ENCODE results near the gene PLXDC1.

Gene PLXDC1

GRCh38 chr17:39115135-39115534 is 36.3 kb downstream of the PLXDC1 start:
- Histone ChIP-seq H3K27me3 (ENCODE audit: control insufficient read depth in 2 of 2, insufficient read depth in 2 of 2, low read length in 2 of 2) (peaks cover 0 to 5% of the 10 kb centered on the region in 2 donors), H3K36me3 (ENCODE audit: control insufficient read depth in 2 of 2, insufficient read depth in 2 of 2, low read length in 2 of 2) (no peaks in the 10 kb centered on the region), H3K9me3 (ENCODE audit: control insufficient read depth in 2 of 2, low read length in 2 of 2) (no peaks in the 10 kb centered on the region), H3K9ac (ENCODE audit: low read depth in 1 of 2, low read length in 2 of 2) (no peak overlapping the region), H3K27ac (ENCODE audit: low read depth in 2 of 2, low read length in 2 of 2) (no peak overlapping the region), H3K4me1 (ENCODE audit: control insufficient read depth in 2 of 2, insufficient read depth in 2 of 2, low read length in 2 of 2) (no peaks in the 10 kb centered on the region), H3K4me3 (ENCODE audit: low read length in 2 of 2) (no peak overlapping the region)

- Histone ChIP-seq H3K4me3 (ENCODE audit: low read length in 2 of 2) (no peak overlapping the region), H3K27ac (ENCODE audit: low read depth in 2 of 2, low read length in 2 of 2) (no peak overlapping the region), H3K27me3 (ENCODE audit: control insufficient read depth in 2 of 2, insufficient read depth in 2 of 2, low read length in 2 of 2) (peaks cover 0 to 5% of the 10 kb centered on the region in 2 donors), H3K36me3 (ENCODE audit: control insufficient read depth in 2 of 2, insufficient read depth in 2 of 2, low read length in 2 of 2) (no peaks in the 10 kb centered on the region), H3K9ac (ENCODE audit: low read depth in 1 of 2, low read length in 2 of 2) (no peak overlapping the region), H3K4me1 (ENCODE audit: control insufficient read depth in 2 of 2, insufficient read depth in 2 of 2, low read length in 2 of 2) (no peaks in the 10 kb centered on the region), H3K9me3 (ENCODE audit: control insufficient read depth in 2 of 2, low read length in 2 of 2) (no peaks in the 10 kb centered on the region)
These were observed 36.7 kb downstream of the PLXDC1 start for GRCh38 chr17:39114723-39115122.

- H3K4me3 ChIP-seq (ENCODE audit: low read length in 2 of 2): no peak overlapping the region
- H3K4me1 ChIP-seq (ENCODE audit: control insufficient read depth in 2 of 2, insufficient read depth in 2 of 2, low read length in 2 of 2): no peaks in the 10 kb centered on the region
- no peak overlapping the region for H3K27ac ChIP-seq (ENCODE audit: low read depth in 2 of 2, low read length in 2 of 2)
- peaks cover 0 to 5% of the 10 kb centered on the region in 2 donors for H3K27me3 ChIP-seq (ENCODE audit: control insufficient read depth in 2 of 2, insufficient read depth in 2 of 2, low read length in 2 of 2)
- no peaks in the 10 kb centered on the region for H3K9me3 ChIP-seq (ENCODE audit: control insufficient read depth in 2 of 2, low read length in 2 of 2)
- no peaks in the 10 kb centered on the region for H3K36me3 ChIP-seq (ENCODE audit: control insufficient read depth in 2 of 2, insufficient read depth in 2 of 2, low read length in 2 of 2)
- H3K9ac ChIP-seq (ENCODE audit: low read depth in 1 of 2, low read length in 2 of 2): no peak overlapping the region
These were observed 37.6 kb downstream of the PLXDC1 start for GRCh38 chr17:39113871-39114270.

GRCh38 chr17:39110435-39111136 is 40.9 kb downstream of the PLXDC1 start:
- no peak overlapping the region for H3K4me3 ChIP-seq (ENCODE audit: low read length in 2 of 2)
- H3K27me3 ChIP-seq (ENCODE audit: control insufficient read depth in 2 of 2, insufficient read depth in 2 of 2, low read length in 2 of 2): peaks cover 4 to 5% of the 10 kb centered on the region in 2 donors
- no peak overlapping the region for H3K27ac ChIP-seq (ENCODE audit: low read depth in 2 of 2, low read length in 2 of 2)
- H3K9ac ChIP-seq (ENCODE audit: low read depth in 1 of 2, low read length in 2 of 2): no peak overlapping the region
- no peaks in the 10 kb centered on the region for H3K9me3 ChIP-seq (ENCODE audit: control insufficient read depth in 2 of 2, low read length in 2 of 2)
- no peaks in the 10 kb centered on the region for H3K4me1 ChIP-seq (ENCODE audit: control insufficient read depth in 2 of 2, insufficient read depth in 2 of 2, low read length in 2 of 2)
- H3K36me3 ChIP-seq (ENCODE audit: control insufficient read depth in 2 of 2, insufficient read depth in 2 of 2, low read length in 2 of 2): no peaks in the 10 kb centered on the region

- Histone ChIP-seq H3K4me3 (ENCODE audit: low read length in 2 of 2) (no peak overlapping the region), H3K9ac (ENCODE audit: low read depth in 1 of 2, low read length in 2 of 2) (no peak overlapping the region), H3K36me3 (ENCODE audit: control insufficient read depth in 2 of 2, insufficient read depth in 2 of 2, low read length in 2 of 2) (no peaks in the 10 kb centered on the region)
These were observed 42.7 kb downstream of the PLXDC1 start for GRCh38 chr17:39108461-39109375.

GRCh38 chr17:39107973-39108372 is 43.5 kb downstream of the PLXDC1 start:
- H3K9ac ChIP-seq (ENCODE audit: low read depth in 1 of 2, low read length in 2 of 2): no peak overlapping the region
- H3K27ac ChIP-seq (ENCODE audit: low read depth in 2 of 2, low read length in 2 of 2): no peak overlapping the region
- H3K4me3 ChIP-seq (ENCODE audit: low read length in 2 of 2): no peak overlapping the region
- H3K27me3 ChIP-seq (ENCODE audit: control insufficient read depth in 2 of 2, insufficient read depth in 2 of 2, low read length in 2 of 2): peaks cover 4 to 5% of the 10 kb centered on the region in 2 donors
- H3K4me1 ChIP-seq (ENCODE audit: control insufficient read depth in 2 of 2, insufficient read depth in 2 of 2, low read length in 2 of 2): no peaks in the 10 kb centered on the region
- H3K36me3 ChIP-seq (ENCODE audit: control insufficient read depth in 2 of 2, insufficient read depth in 2 of 2, low read length in 2 of 2): no peaks in the 10 kb centered on the region
- H3K9me3 ChIP-seq (ENCODE audit: control insufficient read depth in 2 of 2, low read length in 2 of 2): no peaks in the 10 kb centered on the region

More at GRCh38 chr17:39108461-39109375, 42.7 kb downstream of the PLXDC1 start:
- Histone ChIP-seq H3K27ac (ENCODE audit: low read depth in 2 of 2, low read length in 2 of 2) (no peak overlapping the region), H3K9me3 (ENCODE audit: control insufficient read depth in 2 of 2, low read length in 2 of 2) (no peaks in the 10 kb centered on the region), H3K4me1 (ENCODE audit: control insufficient read depth in 2 of 2, insufficient read depth in 2 of 2, low read length in 2 of 2) (no peaks in the 10 kb centered on the region), H3K27me3 (ENCODE audit: control insufficient read depth in 2 of 2, insufficient read depth in 2 of 2, low read length in 2 of 2) (peaks cover 4 to 5% of the 10 kb centered on the region in 2 donors)

GRCh38 chr17:39107155-39107554 is 44.3 kb downstream of the PLXDC1 start:
- Histone ChIP-seq H3K9me3 (ENCODE audit: control insufficient read depth in 2 of 2, low read length in 2 of 2) (no peaks in the 10 kb centered on the region), H3K4me3 (ENCODE audit: low read length in 2 of 2) (no peak overlapping the region), H3K4me1 (ENCODE audit: control insufficient read depth in 2 of 2, insufficient read depth in 2 of 2, low read length in 2 of 2) (no peaks in the 10 kb centered on the region), H3K36me3 (ENCODE audit: control insufficient read depth in 2 of 2, insufficient read depth in 2 of 2, low read length in 2 of 2) (no peaks in the 10 kb centered on the region), H3K9ac (ENCODE audit: low read depth in 1 of 2, low read length in 2 of 2) (no peak overlapping the region), H3K27me3 (ENCODE audit: control insufficient read depth in 2 of 2, insufficient read depth in 2 of 2, low read length in 2 of 2) (peaks cover 4 to 5% of the 10 kb centered on the region in 2 donors), H3K27ac (ENCODE audit: low read depth in 2 of 2, low read length in 2 of 2) (no peak overlapping the region)

- Histone ChIP-seq H3K9me3 (ENCODE audit: control insufficient read depth in 2 of 2, low read length in 2 of 2) (no peaks in the 10 kb centered on the region), H3K27ac (ENCODE audit: low read depth in 2 of 2, low read length in 2 of 2) (no peak overlapping the region), H3K9ac (ENCODE audit: low read depth in 1 of 2, low read length in 2 of 2) (no peak overlapping the region), H3K4me1 (ENCODE audit: control insufficient read depth in 2 of 2, insufficient read depth in 2 of 2, low read length in 2 of 2) (no peaks in the 10 kb centered on the region), H3K4me3 (ENCODE audit: low read length in 2 of 2) (no peak overlapping the region), H3K27me3 (ENCODE audit: control insufficient read depth in 2 of 2, insufficient read depth in 2 of 2, low read length in 2 of 2) (peaks cover 1 to 4% of the 10 kb centered on the region in 2 donors), H3K36me3 (ENCODE audit: control insufficient read depth in 2 of 2, insufficient read depth in 2 of 2, low read length in 2 of 2) (no peaks in the 10 kb centered on the region)
These were observed 45.7 kb downstream of the PLXDC1 start for GRCh38 chr17:39105705-39106104.

GRCh38 chr17:39104657-39105056 is 46.8 kb downstream of the PLXDC1 start:
- H3K27ac ChIP-seq (ENCODE audit: low read depth in 2 of 2, low read length in 2 of 2): no peak overlapping the region
- H3K27me3 ChIP-seq (ENCODE audit: control insufficient read depth in 2 of 2, insufficient read depth in 2 of 2, low read length in 2 of 2): peaks cover 0 to 4% of the 10 kb centered on the region in 2 donors
- no peaks in the 10 kb centered on the region for H3K9me3 ChIP-seq (ENCODE audit: control insufficient read depth in 2 of 2, low read length in 2 of 2)
- H3K4me3 ChIP-seq (ENCODE audit: low read length in 2 of 2): no peak overlapping the region
- H3K4me1 ChIP-seq (ENCODE audit: control insufficient read depth in 2 of 2, insufficient read depth in 2 of 2, low read length in 2 of 2): no peaks in the 10 kb centered on the region
- H3K9ac ChIP-seq (ENCODE audit: low read depth in 1 of 2, low read length in 2 of 2): no peak overlapping the region
- no peaks in the 10 kb centered on the region for H3K36me3 ChIP-seq (ENCODE audit: control insufficient read depth in 2 of 2, insufficient read depth in 2 of 2, low read length in 2 of 2)

- Histone ChIP-seq H3K9ac (ENCODE audit: low read depth in 1 of 2, low read length in 2 of 2) (no peak overlapping the region), H3K9me3 (ENCODE audit: control insufficient read depth in 2 of 2, low read length in 2 of 2) (no peaks in the 10 kb centered on the region), H3K27me3 (ENCODE audit: control insufficient read depth in 2 of 2, insufficient read depth in 2 of 2, low read length in 2 of 2) (peaks cover 0 to 4% of the 10 kb centered on the region in 2 donors), H3K4me1 (ENCODE audit: control insufficient read depth in 2 of 2, insufficient read depth in 2 of 2, low read length in 2 of 2) (no peaks in the 10 kb centered on the region), H3K27ac (ENCODE audit: low read depth in 2 of 2, low read length in 2 of 2) (no peak overlapping the region), H3K36me3 (ENCODE audit: control insufficient read depth in 2 of 2, insufficient read depth in 2 of 2, low read length in 2 of 2) (no peaks in the 10 kb centered on the region), H3K4me3 (ENCODE audit: low read length in 2 of 2) (no peak overlapping the region)
These were observed 47.4 kb downstream of the PLXDC1 start for GRCh38 chr17:39104046-39104445.

Measured in mucosa of rectum (tissue), 2 donors.